Keratinocyte (primary cell): ENCODE measurements around the gene ETV3. TPM values are rescaled to one million over a fixed set of nuclear protein-coding genes. Genes with fewer than 3 reads are reported as not detected.

ENCODE experiments used
- DNase-seq: peaks from one replicate; pipeline ENCODE4 v3.0.0-alpha.2; 2011; ENCODE audit warnings: low read depth, missing footprints, low spot score
- FAIRE-seq: peaks from 2 replicates; lab custom pipeline; 2011; peaks lifted over from hg19 to GRCh38; lab: Jason Lieb, UNC
- H2AFZ ChIP-seq: 2 replicates; pipeline ENCODE4 v1.6.0; 2012; ENCODE audit warnings: low read length, control low read depth, inconsistent platforms; ENCODE audit not compliant: control insufficient read depth
- H3K27ac ChIP-seq: 2 replicates; pipeline ENCODE4 v1.5.1; 2011; ENCODE audit warnings: low read length; ENCODE audit not compliant: control insufficient read depth, insufficient read depth
- H3K27me3 ChIP-seq: 3 replicates; pipeline ENCODE4 v1.6.0; 2011; ENCODE audit warnings: low read length; ENCODE audit not compliant: control insufficient read depth, insufficient read depth; ENCODE audit errors: extremely low read depth
- H3K36me3 ChIP-seq, 2 experiments: 2 replicates in 1 of 2; 3 replicates in 1 of 2; pipeline ENCODE4 v1.5.1; 2011; ENCODE audit warnings: low read length in 2 of 2, mild to moderate bottlenecking in 1 of 2; ENCODE audit not compliant: control insufficient read depth in 2 of 2, insufficient read depth in 2 of 2; ENCODE audit errors: extremely low read depth in 1 of 2
- H3K4me1 ChIP-seq: 3 replicates; pipeline ENCODE4 v1.5.1; 2011; ENCODE audit warnings: low read length; ENCODE audit not compliant: control insufficient read depth, insufficient read depth; ENCODE audit errors: extremely low read depth
- H3K4me2 ChIP-seq: 3 replicates; pipeline ENCODE4 v1.6.0; 2011; ENCODE audit warnings: low read depth, low read length; ENCODE audit not compliant: control insufficient read depth, insufficient read depth; ENCODE audit errors: extremely low read depth
- H3K4me3 ChIP-seq, 3 experiments: fragments of 200-600 bp in 1 of 3; sonication (generic) in 1 of 3; 2 replicates in 2 of 3; 3 replicates in 1 of 3; pipeline ENCODE4 v1.5.1; 2011 to 2016; ENCODE audit warnings: low read length in 3 of 3, mild to moderate bottlenecking in 3 of 3, control low read depth in 2 of 3, inconsistent platforms in 1 of 3, low read depth in 1 of 3, mixed read lengths in 1 of 3, mixed run types in 1 of 3, moderate library complexity in 1 of 3; ENCODE audit not compliant: control insufficient read depth in 2 of 3, insufficient read depth in 2 of 3; ENCODE audit errors: extremely low read depth in 1 of 3
- H3K79me2 ChIP-seq: 2 replicates; pipeline ENCODE4 v1.6.0; 2012; ENCODE audit warnings: low read length; ENCODE audit not compliant: control insufficient read depth, insufficient read depth
- H3K9ac ChIP-seq: 3 replicates; pipeline ENCODE4 v1.6.0; 2011; ENCODE audit warnings: low read length; ENCODE audit not compliant: control insufficient read depth, insufficient read depth; ENCODE audit errors: extremely low read depth
- H3K9me1 ChIP-seq: 3 replicates; pipeline ENCODE4 v1.6.0; 2011; ENCODE audit warnings: low read length; ENCODE audit not compliant: control insufficient read depth, insufficient read depth; ENCODE audit errors: extremely low read depth
- H3K9me3 ChIP-seq: 2 replicates; pipeline ENCODE4 v1.5.1; 2012; ENCODE audit warnings: low read depth, low read length; ENCODE audit not compliant: control insufficient read depth
- H4K20me1 ChIP-seq: 3 replicates; pipeline ENCODE4 v1.6.0; 2011; ENCODE audit warnings: low read length; ENCODE audit not compliant: control insufficient read depth, insufficient read depth; ENCODE audit errors: extremely low read depth
- CTCF ChIP-seq, 3 experiments: IDR thresholded peaks in 1 of 3; conservative IDR thresholded peaks in 1 of 3; optimal IDR thresholded peaks in 1 of 3; 2 replicates in 2 of 3; 3 replicates in 1 of 3; pipeline versions ENCODE3 to v1.5.1; 2011; ENCODE audit warnings: low read length in 3 of 3, mild to moderate bottlenecking in 3 of 3, moderate library complexity in 2 of 3, control low read depth in 1 of 3, inconsistent platforms in 1 of 3; ENCODE audit not compliant: insufficient read depth in 2 of 3; ENCODE audit errors: extremely low read depth in 1 of 3
- EZH2 ChIP-seq: IDR thresholded peaks from one replicate; pipeline ENCODE4 v1.6.1; 2012; ENCODE audit warnings: inconsistent platforms, mild to moderate bottlenecking, low read length, moderate library complexity
- dilution Hi-C: fragments of 300-500 bp; cut with MboI; formaldehyde crosslinking; loops from one replicate; pipeline ENCODE4 v1.7.0; 2020; ENCODE audit warnings: low sequenced_read_pairs; ENCODE audit not compliant: extremely low pct_ligation_motif_present
- polyA plus RNA-seq, 5 experiments: library from polyadenylated mRNA; depleted of rRNA in 3 of 5; stranded (reverse) in 3 of 5; stranded (forward) in 1 of 5; unstranded in 1 of 5; fragments of >200 nt; gene quantifications; 1 replicate in 1 of 5; 2 replicates in 3 of 5; 3 replicates in 1 of 5; pipeline versions ENCODE4 v1.2.1 to v1.2.3, GENCODE V29; 2011 to 2012; ENCODE audit warnings: missing spikeins in 2 of 5, low read depth in 1 of 5, low replicate concordance in 1 of 5

ETV3 gene
- polyA plus RNA-seq, 1 donor (not counting 4 experiments of a cell fraction or from before 2014, with no cell fraction given) = 22.3 TPM

- H3K4me3 ChIP-seq = no peak overlapping the region
- TF ChIP-seq CTCF (optimal IDR thresholded peaks at IDR 0.05 in 1 of 3, IDR thresholded peaks at IDR 0.05 in 1 of 3, conservative IDR thresholded peaks at IDR 0.05 in 1 of 3; ENCODE audit: extremely low read depth in 1 of 3, insufficient read depth in 2 of 3, low read length in 3 of 3) (no peak), EZH2 (no peak)
- no peak overlapping the region for H3K9ac ChIP-seq
- dilution Hi-C loops = no loop called here
- DNase-seq = no peak
- H3K4me2 ChIP-seq = no peak overlapping the region
- H4K20me1 ChIP-seq = no peaks in the 10 kb centered on the region
- H3K27me3 ChIP-seq = no peaks in the 10 kb centered on the region
- H2AFZ ChIP-seq = no peak overlapping the region
- H3K4me1 ChIP-seq = peaks cover 31% of the 10 kb centered on the region
- no peaks in the 10 kb centered on the region for H3K36me3 ChIP-seq
- H3K9me1 ChIP-seq = no peaks in the 10 kb centered on the region
- no peaks in the 10 kb centered on the region for H3K9me3 ChIP-seq
- no peaks in the 10 kb centered on the region for H3K79me2 ChIP-seq
- FAIRE-seq = no peak
- no peak overlapping the region for H3K27ac ChIP-seq
These were observed 12.4 kb upstream of the ETV3 start for GRCh38 chr1:157150631-157151030.

- H3K9ac ChIP-seq = no peak overlapping the region
- H2AFZ ChIP-seq = peak overlapping the region; percentile 56
- peaks cover 37% of the 10 kb centered on the region for H3K4me1 ChIP-seq
- no peaks in the 10 kb centered on the region for H4K20me1 ChIP-seq
- FAIRE-seq = no peak
- H3K9me1 ChIP-seq = no peaks in the 10 kb centered on the region
- dilution Hi-C loops = no loop called here
- H3K9me3 ChIP-seq = no peaks in the 10 kb centered on the region
- no peak for DNase-seq
- no peaks in the 10 kb centered on the region for H3K79me2 ChIP-seq
- TF ChIP-seq CTCF (optimal IDR thresholded peaks at IDR 0.05 in 1 of 3, IDR thresholded peaks at IDR 0.05 in 1 of 3, conservative IDR thresholded peaks at IDR 0.05 in 1 of 3; ENCODE audit: extremely low read depth in 1 of 3, insufficient read depth in 2 of 3, low read length in 3 of 3) (no peak), EZH2 (no peak)
- no peak overlapping the region for H3K4me3 ChIP-seq
- H3K27me3 ChIP-seq = no peaks in the 10 kb centered on the region
- no peak overlapping the region for H3K4me2 ChIP-seq
- no peak overlapping the region for H3K27ac ChIP-seq
- no peaks in the 10 kb centered on the region for H3K36me3 ChIP-seq
These were observed 9.9 kb upstream of the ETV3 start for GRCh38 chr1:157147906-157148700.
